Measurements from ENCODE around the gene SNX20. TPM values are rescaled to one million over a fixed set of nuclear protein-coding genes. Genes with fewer than 3 reads are reported as not detected.
A peak's percentile ranks its signal among the peaks of the same experiment; 100 is the strongest.

SNX20 gene
- total and polyA plus RNA-seq, 2 donors (not counting 3 experiments of a cell fraction or from before 2014, with no cell fraction given) = not detected

GRCh38 chr16:50697881-50698767 is 17.0 kb upstream of the SNX20 start:
- TF ChIP-seq CTCF (IDR thresholded peaks at IDR 0.05; ENCODE audit: extremely low read depth in 1 of 2, insufficient read depth in 1 of 2, low read depth in 1 of 2, low read length in 2 of 2) = no peak
- TF ChIP-seq FOS (IDR thresholded peaks at IDR 0.05; ENCODE audit: borderline replicate concordance, insufficient read depth, low read length) = no peak
- TF ChIP-seq JUN (IDR thresholded peaks at IDR 0.05; ENCODE audit: borderline replicate concordance, insufficient read depth, insufficient read length, low read depth) = no peak
- TF ChIP-seq GATA2 (IDR thresholded peaks at IDR 0.05; ENCODE audit: insufficient read depth, insufficient read length, low read depth, low read length) = no peak
- H3K79me2 ChIP-seq (ENCODE audit: control insufficient read depth, insufficient read depth, low read length) = no peaks in the 10 kb centered on the region
- CTCF ChIA-PET = interaction anchor here (0.8 to 2.7 kb wide), 2 partner anchors 33 to 108 kb away, joined by 4 to 10 read pairs; no protein-coding TSS in a partner anchor
- FAIRE-seq = no peak
- no peaks in the 10 kb centered on the region for H3K9me3 ChIP-seq (replicated peaks; ENCODE audit: control insufficient read depth, insufficient read depth, low read length)
- no peaks in the 10 kb centered on the region for H3K36me3 ChIP-seq (ENCODE audit: control insufficient read depth in 2 of 2, extremely low read depth in 1 of 2, insufficient read depth in 2 of 2, low read length in 2 of 2)
- H3K4me2 ChIP-seq (ENCODE audit: insufficient read depth, low read length) = no peak overlapping the region
- no peaks in the 10 kb centered on the region for H3K9me1 ChIP-seq (replicated peaks; ENCODE audit: control insufficient read depth, extremely low read depth, insufficient read depth, low read length)
- intact Hi-C loops (cut with micrococcal nuclease) = no loop called here
- POLR2A ChIA-PET = no interaction called here
- DNase-seq (ENCODE audit: low read depth, low spot score) = peak; percentile 39
- H3K4me1 ChIP-seq (ENCODE audit: control insufficient read depth, extremely low read depth, insufficient read depth, low read length) = no peaks in the 10 kb centered on the region
- dilution Hi-C loops (cut with MboI; ENCODE audit: extremely low pct_ligation_motif_present, low sequenced_read_pairs) = no loop called here
- no peak overlapping the region for H3K4me3 ChIP-seq (replicated peaks in 1 of 3; ENCODE audit: insufficient read depth in 1 of 3, low read depth in 1 of 3, low read length in 3 of 3)
- no peaks in the 10 kb centered on the region for H4K20me1 ChIP-seq (replicated peaks; ENCODE audit: control insufficient read depth, extremely low read depth, insufficient read depth, low read length)
- H3K27me3 ChIP-seq (ENCODE audit: control insufficient read depth in 2 of 2, insufficient read depth in 2 of 2, low read length in 2 of 2) = no peaks in the 10 kb centered on the region
- H2AFZ ChIP-seq (ENCODE audit: low read depth, low read length) = peak overlapping the region; percentile 3
- no peak overlapping the region for H3K9ac ChIP-seq (replicated peaks; ENCODE audit: extremely low read depth, insufficient read depth, low read length)
- no peak overlapping the region for H3K27ac ChIP-seq (ENCODE audit: insufficient read depth, low read depth, low read length)
- BruUV-seq (replicated peaks) = no TSS peak
